Adrenal gland (tissue), 5 donors: ENCODE results near the gene KIAA0586.

ENCODE experiments used
- CTCF ChIP-seq, 6 experiments: fragments of 450-650 bp in 4 of 6; fragments of 200-600 bp in 2 of 6; sonication (generic) in 1 of 6; IDR thresholded peaks; 1 replicate in 5 of 6; 2 replicates in 1 of 6; pipeline versions ENCODE4 v1.5.1 to v1.8.0; 2016 to 2021; ENCODE audit warnings: antibody characterized with exemption in 6 of 6, mild to moderate bottlenecking in 2 of 6, moderate library complexity in 1 of 6
- POLR2A ChIP-seq, 2 donors: fragments of 450-650 bp; IDR thresholded peaks; one replicate each; pipeline ENCODE4 v1.6.1; 2017; ENCODE audit warnings: antibody characterized with exemption in 2 of 2, mild to moderate bottlenecking in 2 of 2, moderate library complexity in 1 of 2
- donor health status: DM: no; HTN: no; CAD: no.

- TF ChIP-seq POLR2A (IDR thresholded peaks at IDR 0.05) (no peak), CTCF (IDR thresholded peaks at IDR 0.05) (no peak)
These were observed 128.1 kb downstream of the KIAA0586 start for GRCh38 chr14:58555647-58556046.
